H1 (cell line): ENCODE results near the gene IDH3A. TPM values are rescaled to one million over a fixed set of nuclear protein-coding genes. Genes with fewer than 3 reads are reported as not detected.

Experiments
- CTCF ChIA-PET: fragments of 300-600 bp; sonication (Branson Sonifier 250); formaldehyde crosslinking; loops from one replicate; lab custom pipeline; 2021; ENCODE audit not compliant: partially characterized antibody; lab: Charles Lee
- POLR2A ChIA-PET: fragments of 300-600 bp; sonication (Branson Sonifier 250); formaldehyde crosslinking; loops from one replicate; lab custom pipeline; 2021; ENCODE audit warnings: inconsistent platforms; ENCODE audit not compliant: partially characterized antibody; lab: Charles Lee
- DNase-seq, 2 experiments: peaks; one replicate each; pipeline versions ENCODE4 v3.0.0 to v3.0.0-alpha.2; 2010 to 2022; ENCODE audit warnings: low spot score in 2 of 2, low read depth in 1 of 2, mixed read lengths in 1 of 2
- FAIRE-seq: peaks from 2 replicates; lab custom pipeline; 2011; peaks lifted over from hg19 to GRCh38; lab: Jason Lieb, UNC
- H2AFZ ChIP-seq: 2 replicates; pipeline ENCODE4 v1.8.1; 2012; ENCODE audit warnings: low read length, inconsistent platforms
- H2AK5ac ChIP-seq: 2 replicates; pipeline ENCODE4 v1.6.1; 2013; ENCODE audit warnings: low read depth, low read length
- H2BK120ac ChIP-seq: replicated peaks from 2 replicates; pipeline ENCODE3; 2013; ENCODE audit warnings: low read depth, low read length, inconsistent platforms
- H2BK12ac ChIP-seq: 2 replicates; pipeline ENCODE4 v1.6.1; 2013; ENCODE audit warnings: low read depth, low read length
- H2BK15ac ChIP-seq: 2 replicates; pipeline ENCODE4 v1.6.1; 2013; ENCODE audit warnings: low read length
- H2BK20ac ChIP-seq: 2 replicates; pipeline ENCODE4 v1.6.1; 2013; ENCODE audit warnings: low read length
- H2BK5ac ChIP-seq: 2 replicates; pipeline ENCODE4 v1.6.1; 2013; ENCODE audit warnings: low read depth, low read length
- H3K14ac ChIP-seq: 2 replicates; pipeline ENCODE4 v1.6.1; 2013; ENCODE audit warnings: inconsistent platforms; ENCODE audit not compliant: insufficient read length
- H3K18ac ChIP-seq: 2 replicates; pipeline ENCODE4 v1.6.1; 2013; ENCODE audit warnings: low read length; ENCODE audit errors: extremely low read depth
- H3K23ac ChIP-seq: 2 replicates; pipeline ENCODE4 v1.6.1; 2013; ENCODE audit warnings: inconsistent platforms; ENCODE audit not compliant: insufficient read length
- H3K23me2 ChIP-seq: 2 replicates; pipeline ENCODE4 v1.6.1; 2013; ENCODE audit warnings: low read depth, low read length
- H3K27ac ChIP-seq: 2 replicates; pipeline ENCODE4 v1.6.1; 2011; ENCODE audit warnings: low read depth, low read length, inconsistent platforms
- H3K27me3 ChIP-seq, 4 experiments: replicated peaks in 1 of 4; 1 replicate in 1 of 4; 2 replicates in 3 of 4; pipeline versions ENCODE4 v1.6.1 to v1.8.1; 2011 to 2013; ENCODE audit warnings: low read length in 3 of 4, mild to moderate bottlenecking in 3 of 4, inconsistent platforms in 2 of 4, mixed read lengths in 2 of 4, moderate library complexity in 1 of 4; ENCODE audit not compliant: control insufficient read depth in 3 of 4, insufficient read depth in 3 of 4; ENCODE audit errors: extremely low read depth in 1 of 4
- H3K36me3 ChIP-seq, 4 experiments: 2 replicates each; pipeline versions ENCODE4 v1.6.1 to v1.8.1; 2011 to 2013; ENCODE audit warnings: mild to moderate bottlenecking in 4 of 4, low read length in 3 of 4, moderate library complexity in 2 of 4, control low read depth in 1 of 4, inconsistent platforms in 1 of 4; ENCODE audit not compliant: insufficient read depth in 4 of 4, control insufficient read depth in 2 of 4
- H3K4ac ChIP-seq: replicated peaks from 2 replicates; pipeline ENCODE3; 2013; ENCODE audit warnings: low read length, low read depth, mixed read lengths, inconsistent platforms; ENCODE audit not compliant: insufficient read length
- H3K4me1 ChIP-seq, 4 experiments: replicated peaks in 1 of 4; 1 replicate in 1 of 4; 2 replicates in 3 of 4; pipeline versions ENCODE4 v1.6.1 to v1.8.1; 2011 to 2013; ENCODE audit warnings: low read length in 3 of 4, inconsistent platforms in 2 of 4, mixed read lengths in 1 of 4; ENCODE audit not compliant: insufficient read depth in 4 of 4, control insufficient read depth in 3 of 4
- H3K4me2 ChIP-seq, 2 experiments: 2 replicates each; pipeline versions ENCODE4 v1.6.1 to v1.8.1; 2011 to 2013; ENCODE audit warnings: low read depth in 2 of 2, low read length in 2 of 2, control low read depth in 1 of 2, inconsistent platforms in 1 of 2, mild to moderate bottlenecking in 1 of 2; ENCODE audit not compliant: insufficient read depth in 1 of 2
- H3K4me3 ChIP-seq, 4 experiments: fragments of 200-600, 300-600 bp in 1 of 4; sonication (generic), shearing (Covaris generic), sonication (Bioruptor Twin) in 1 of 4; 2 replicates each; pipeline versions ENCODE4 v1.5.1 to v1.8.1; 2011 to 2016; ENCODE audit warnings: low read length in 4 of 4, low read depth in 3 of 4, control low read depth in 2 of 4, inconsistent platforms in 2 of 4, mild to moderate bottlenecking in 2 of 4, mixed read lengths in 1 of 4, moderate library complexity in 1 of 4; ENCODE audit not compliant: insufficient read depth in 2 of 4; ENCODE audit errors: extremely low read depth in 1 of 4
- H3K56ac ChIP-seq: replicated peaks from 2 replicates; pipeline ENCODE3; 2013; ENCODE audit warnings: low read depth, mild to moderate bottlenecking, mixed read lengths, low read length, inconsistent platforms; ENCODE audit not compliant: insufficient read length
- H3K79me1 ChIP-seq: 2 replicates; pipeline ENCODE4 v1.6.1; 2013; ENCODE audit warnings: low read depth, low read length, control low read depth
- H3K79me2 ChIP-seq, 2 experiments: 2 replicates each; pipeline versions ENCODE4 v1.6.1 to v1.8.1; 2012 to 2013; ENCODE audit warnings: low read length in 2 of 2, mild to moderate bottlenecking in 2 of 2, inconsistent platforms in 1 of 2; ENCODE audit not compliant: insufficient read depth in 2 of 2, control insufficient read depth in 1 of 2
- H3K9ac ChIP-seq, 4 experiments: replicated peaks in 1 of 4; 1 replicate in 1 of 4; 2 replicates in 3 of 4; pipeline versions ENCODE4 v1.6.1 to v1.8.1; 2011 to 2013; ENCODE audit warnings: low read depth in 3 of 4, low read length in 3 of 4, control low read depth in 2 of 4, mild to moderate bottlenecking in 2 of 4, moderate library complexity in 2 of 4, inconsistent platforms in 1 of 4; ENCODE audit errors: extremely low read depth in 1 of 4
- H3K9me3 ChIP-seq, 2 experiments: 2 replicates each; pipeline versions ENCODE4 v1.6.1 to v1.8.1; 2012 to 2013; ENCODE audit warnings: mild to moderate bottlenecking in 2 of 2, moderate library complexity in 2 of 2, control low read depth in 1 of 2, inconsistent platforms in 1 of 2, low read depth in 1 of 2, low read length in 1 of 2, mixed read lengths in 1 of 2; ENCODE audit not compliant: insufficient read depth in 2 of 2
- H4K20me1 ChIP-seq, 2 experiments: replicated peaks in 1 of 2; 2 replicates each; pipeline versions ENCODE3 to v1.8.1; 2011 to 2013; ENCODE audit warnings: inconsistent platforms in 2 of 2, low read length in 2 of 2, mild to moderate bottlenecking in 1 of 2; ENCODE audit not compliant: insufficient read depth in 2 of 2, control insufficient read depth in 1 of 2
- H4K5ac ChIP-seq: 2 replicates; pipeline ENCODE4 v1.6.1; 2013; ENCODE audit warnings: low read length, low read depth, mixed read lengths, inconsistent platforms; ENCODE audit not compliant: insufficient read length
- H4K8ac ChIP-seq: 2 replicates; pipeline ENCODE4 v1.8.0; 2013; ENCODE audit warnings: mild to moderate bottlenecking, moderate library complexity, low read length, inconsistent platforms; ENCODE audit not compliant: insufficient read depth; ENCODE audit errors: extremely low read depth
- H4K91ac ChIP-seq: replicated peaks from 2 replicates; pipeline ENCODE3; 2013; ENCODE audit warnings: low read length, mixed read lengths, inconsistent platforms; ENCODE audit not compliant: insufficient read length
- BCL11A ChIP-seq, 2 experiments: IDR thresholded peaks; one replicate each; pipeline ENCODE4 v1.6.1; 2011; ENCODE audit warnings: low read depth in 2 of 2, low read length in 2 of 2, mild to moderate bottlenecking in 2 of 2
- CREB1 ChIP-seq: IDR thresholded peaks from 2 replicates; pipeline ENCODE4 v1.6.1; 2012; ENCODE audit warnings: inconsistent platforms
- EZH2 ChIP-seq: fragments of 200-600 bp; sonication (generic); IDR thresholded peaks from 2 replicates; pipeline ENCODE4 v1.7.1; 2012; ENCODE audit warnings: low read depth, mild to moderate bottlenecking, moderate library complexity, low read length, inconsistent platforms; ENCODE audit not compliant: severe bottlenecking
- GABPA ChIP-seq: IDR thresholded peaks from 2 replicates; pipeline ENCODE4 v1.6.1; 2011; ENCODE audit warnings: mild to moderate bottlenecking, low read length, moderate library complexity, borderline replicate concordance; ENCODE audit not compliant: insufficient read depth
- KDM5A ChIP-seq: fragments of 200-600 bp; IDR thresholded peaks from 2 replicates; pipeline ENCODE4 v1.7.1; 2012; ENCODE audit warnings: mild to moderate bottlenecking, low read length, inconsistent platforms, mixed read lengths
- NRF1 ChIP-seq: IDR thresholded peaks from 2 replicates; pipeline ENCODE4 v1.6.1; 2011; ENCODE audit warnings: mild to moderate bottlenecking, low read depth, low read length, improper control_type of control experiment
- PHF8 ChIP-seq: fragments of 200-600 bp; sonication (generic); conservative IDR thresholded peaks from 2 replicates; pipeline ENCODE4 v1.7.1; 2012; ENCODE audit warnings: low read depth, mild to moderate bottlenecking, inconsistent platforms, low read length, moderate library complexity
- RBBP5 ChIP-seq: IDR thresholded peaks from 2 replicates; pipeline ENCODE4 v1.7.1; 2012; ENCODE audit warnings: low read depth, mild to moderate bottlenecking, inconsistent platforms, low read length, moderate library complexity, borderline replicate concordance
- RXRA ChIP-seq: IDR thresholded peaks from 2 replicates; pipeline ENCODE4 v1.6.1; 2011; ENCODE audit warnings: low read depth, mild to moderate bottlenecking, low read length, moderate library complexity; ENCODE audit not compliant: insufficient read depth
- SAP30 ChIP-seq: fragments of 300-600 bp; sonication (generic); IDR thresholded peaks from 2 replicates; pipeline ENCODE4 v1.7.1; 2012; ENCODE audit warnings: low read length, moderate library complexity, mild to moderate bottlenecking, inconsistent platforms; ENCODE audit not compliant: insufficient read depth, insufficient replicate concordance
- SP1 ChIP-seq: IDR thresholded peaks from 2 replicates; pipeline ENCODE4 v1.6.1; 2011; ENCODE audit warnings: low read depth, low read length
- TAF1 ChIP-seq: IDR thresholded peaks from 2 replicates; pipeline ENCODE4 v1.6.1; 2011; ENCODE audit warnings: mild to moderate bottlenecking, low read depth, low read length
- YY1 ChIP-seq: IDR thresholded peaks from 2 replicates; pipeline ENCODE4 v1.6.1; 2011; ENCODE audit warnings: low read depth, mild to moderate bottlenecking, low read length
- WGBS, 2 experiments: shearing (Covaris generic) in 1 of 2; methylation state at CpG; one replicate each; pipeline versions ENCODE4 v1.1.6 to v1.1.7; 2013 to 2015; ENCODE audit warnings: low lambda C conversion rate in 2 of 2, mixed read lengths in 2 of 2, inconsistent platforms in 1 of 2, low coverage in 1 of 2, missing lambda C conversion rate in 1 of 2; ENCODE audit not compliant: insufficient replicate concordance in 2 of 2, insufficient coverage in 1 of 2, insufficient read length in 1 of 2; ENCODE audit errors: extremely low coverage in 1 of 2, missing lambda C conversion rate in 1 of 2; 5-methylcytosine and 5-hydroxymethylcytosine counted together
- polyA plus RNA-seq, 7 experiments: library from polyadenylated mRNA; depleted of rRNA in 3 of 7; stranded (reverse) in 5 of 7; unstranded in 2 of 7; fragments of >200 nt in 5 of 7; fragments of 200-250 nt in 2 of 7; gene quantifications; 1 replicate in 5 of 7; 2 replicates in 1 of 7; 4 replicates in 1 of 7; pipeline versions ENCODE4 v1.2.1 to v1.2.3, GENCODE V29; 2011 to 2013; ENCODE audit warnings: missing spikeins in 2 of 7, mixed read lengths in 2 of 7
- total RNA-seq: library from RNA; stranded (reverse); fragmentation: NEBNext Ultra II Directional; extraction: Animal tissue kit (Norgen Biotek cat#: 25700); gene quantifications from 2 replicates; pipeline ENCODE4 v1.2.1, GENCODE V29; 2021
- TF ChIP-seq, protein P1 (sequence below): IDR thresholded peaks from 2 replicates; pipeline ENCODE4 v1.6.1; 2011; ENCODE audit warnings: low read length, improper control_type of control experiment

Gene IDH3A
- total and polyA plus RNA-seq, 2 of the 8 experiments (the other 6 are each of a cell fraction or from before 2014, with no cell fraction given): 23.4 to 36.8 TPM

DNA sequence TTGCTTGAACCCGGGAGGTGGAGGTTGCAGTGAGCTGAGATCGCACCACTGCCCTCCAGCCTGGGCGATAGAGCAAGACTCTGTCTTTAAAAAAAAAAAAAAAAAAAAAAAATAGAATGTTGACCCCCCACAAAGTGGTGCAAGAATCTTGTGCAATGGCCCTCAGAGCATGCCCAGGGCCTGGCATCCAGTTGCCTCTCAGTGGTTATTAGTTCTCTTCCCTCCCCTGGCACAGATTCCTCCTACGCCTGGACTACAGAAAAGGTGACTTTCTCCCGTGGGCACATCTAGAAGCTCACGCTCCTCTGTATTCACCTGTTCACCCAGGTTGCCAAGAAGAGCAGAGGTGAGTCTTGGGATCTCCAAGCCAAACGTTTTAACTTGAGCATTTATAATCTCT lies 48.5 kb downstream of the IDH3A start:
- no peaks in the 10 kb centered on the region for H4K20me1 ChIP-seq
- no peak overlapping the region for H2BK20ac ChIP-seq
- ChIA-PET CTCF (interaction anchor here (1.3 to 10.9 kb wide), 8 partner anchors 8 to 231 kb away, joined by 3 to 239 read pairs (median 41); partner anchors contain the start of gene SKIC8), POLR2A (no interaction called here)
- no peaks in the 10 kb centered on the region for H3K27me3 ChIP-seq
- H3K23me2 ChIP-seq: no peaks in the 10 kb centered on the region
- no peak overlapping the region for H2BK5ac ChIP-seq
- no peaks in the 10 kb centered on the region for H3K79me2 ChIP-seq
- H4K5ac ChIP-seq: no peak overlapping the region
- no peak for FAIRE-seq
- H3K79me1 ChIP-seq: no peaks in the 10 kb centered on the region
- no peak overlapping the region for H3K4me3 ChIP-seq
- no peak overlapping the region for H3K27ac ChIP-seq
- H2BK120ac ChIP-seq: no peak overlapping the region
- no peak overlapping the region for H2AFZ ChIP-seq
- no peak overlapping the region for H4K8ac ChIP-seq
- H3K9ac ChIP-seq: no peak overlapping the region
- H2BK12ac ChIP-seq: no peak overlapping the region
- no peak overlapping the region for H2AK5ac ChIP-seq
- no peak overlapping the region for H2BK15ac ChIP-seq
- H3K23ac ChIP-seq: no peak overlapping the region
- no peaks in the 10 kb centered on the region for H3K36me3 ChIP-seq
- no peak overlapping the region for H3K14ac ChIP-seq
- no peak overlapping the region for H3K56ac ChIP-seq
- no peak overlapping the region for H3K4me2 ChIP-seq
- H3K18ac ChIP-seq: no peak overlapping the region
- WGBS, 2 experiments: 79% methylated on average over 5 of the region's 7 CpGs; no CpG with 5 or more reads in 1 of the 2 experiments
- H4K91ac ChIP-seq: no peak overlapping the region
- no peaks in the 10 kb centered on the region for H3K9me3 ChIP-seq
- DNase-seq: peak in 1 of 2 experiments; percentile 19
- no peak overlapping the region for H3K4ac ChIP-seq
- H3K4me1 ChIP-seq: no peaks in the 10 kb centered on the region
- TF ChIP-seq, protein P1, sequence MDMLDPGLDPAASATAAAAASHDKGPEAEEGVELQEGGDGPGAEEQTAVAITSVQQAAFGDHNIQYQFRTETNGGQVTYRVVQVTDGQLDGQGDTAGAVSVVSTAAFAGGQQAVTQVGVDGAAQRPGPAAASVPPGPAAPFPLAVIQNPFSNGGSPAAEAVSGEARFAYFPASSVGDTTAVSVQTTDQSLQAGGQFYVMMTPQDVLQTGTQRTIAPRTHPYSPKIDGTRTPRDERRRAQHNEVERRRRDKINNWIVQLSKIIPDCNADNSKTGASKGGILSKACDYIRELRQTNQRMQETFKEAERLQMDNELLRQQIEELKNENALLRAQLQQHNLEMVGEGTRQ: no peak
- TF ChIP-seq YY1 (no peak), EZH2 (no peak), RXRA (no peak), GABPA (no peak), TAF1 (no peak), RBBP5 (no peak), SP1 (no peak), CREB1 (no peak), BCL11A (IDR thresholded peaks at IDR 0.05; ENCODE audit: low read depth in 2 of 2, low read length in 2 of 2) (no peak), SAP30 (no peak), NRF1 (no peak), PHF8 (no peak), KDM5A (no peak)
